SK-N-SH treated with all-trans-retinoic acid at 6 μM for 48 hours (cell line): ENCODE measurements around the gene MED16.

Experiments used
- ZFP30 ChIP-seq: fragments of 450-650 bp; formaldehyde crosslinking; IDR thresholded peaks from 2 replicates; pipeline ENCODE4 v1.5.0; 2022; ENCODE audit warnings: mild to moderate bottlenecking, moderate library complexity
- ZNF565 ChIP-seq: fragments of 450-650 bp; formaldehyde crosslinking; conservative IDR thresholded peaks from 2 replicates; pipeline ENCODE4 v1.5.0; 2020; ENCODE audit warnings: low read depth, mild to moderate bottlenecking, moderate library complexity

DNA sequence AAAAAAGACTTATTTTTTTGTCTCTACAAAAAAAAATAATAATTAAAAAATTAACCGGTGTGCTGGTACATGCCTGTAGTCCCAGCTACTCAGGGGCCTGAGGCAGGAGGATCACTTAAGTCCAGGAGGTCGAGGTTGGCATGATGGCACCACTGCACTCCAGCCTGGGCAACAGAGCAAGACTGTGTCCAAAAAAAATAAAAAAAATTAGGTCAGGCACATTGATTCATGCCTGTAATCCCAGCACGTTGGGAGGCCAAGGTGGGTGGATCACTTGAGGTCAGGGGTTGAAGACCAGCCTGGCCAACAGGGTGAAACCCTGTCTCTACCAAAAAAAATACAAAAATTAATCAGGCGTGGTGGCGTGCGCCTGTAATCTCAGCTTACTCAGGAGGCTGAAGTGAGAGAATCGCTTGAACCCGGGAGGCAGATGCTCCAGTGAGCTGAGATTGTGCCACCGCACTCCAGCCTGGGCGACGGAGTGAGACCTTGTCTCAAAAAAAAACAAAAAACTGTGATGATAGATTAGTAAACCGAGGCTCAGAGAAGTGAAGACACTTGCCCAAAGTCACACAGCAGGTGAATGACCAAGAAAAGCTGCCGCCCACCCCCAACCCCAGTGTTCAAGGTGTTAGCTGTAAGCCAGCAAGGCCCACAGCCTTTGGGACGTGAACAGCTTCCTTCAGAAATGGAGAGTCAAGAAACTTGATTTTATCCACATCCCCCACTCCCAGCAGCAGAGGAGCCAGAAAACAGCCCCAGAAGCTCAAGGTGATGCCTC is 9.6 kb upstream of the MED16 start:
- TF ChIP-seq ZNF565 (CRISPR knock-in tag) (no peak), ZFP30 (CRISPR knock-in tag) (no peak)
